Endothelial cell of umbilical vein (primary cell): ENCODE data around the gene SYAP1. TPM values are rescaled to one million over a fixed set of nuclear protein-coding genes. Genes with fewer than 3 reads are reported as not detected.

Experiments
- BruUV-seq: library from RNA; stranded (reverse); fragments of 400-500 nt; replicated peaks from 2 replicates; lab custom pipeline; 2021; lab: Mats Ljungman, UMichigan
- CTCF ChIA-PET: fragments of 300-600, 350-600 bp; sonication (Branson Sonifier 250); formaldehyde crosslinking; loops from one replicate; lab custom pipeline; 2021; ENCODE audit warnings: antibody characterized with exemption, inconsistent platforms; lab: Charles Lee
- POLR2A ChIA-PET: fragments of 300-600, 350-600 bp; sonication (Branson Sonifier 250); formaldehyde crosslinking; loops from one replicate; lab custom pipeline; 2021; ENCODE audit warnings: antibody characterized with exemption, inconsistent platforms; lab: Charles Lee
- DNase-seq: peaks from one replicate; pipeline ENCODE4 v3.0.0-alpha.2; 2011; ENCODE audit warnings: low read depth, low spot score
- FAIRE-seq: peaks from 2 replicates; lab custom pipeline; 2011; peaks lifted over from hg19 to GRCh38; lab: Jason Lieb, UNC
- H2AFZ ChIP-seq: 2 replicates; pipeline ENCODE4 v1.6.0; 2012; ENCODE audit warnings: low read depth, low read length, control low read depth, inconsistent platforms
- H3K27ac ChIP-seq: 2 replicates; pipeline ENCODE4 v1.5.1; 2011; ENCODE audit warnings: low read depth, mild to moderate bottlenecking, control low read depth, low read length, moderate library complexity; ENCODE audit not compliant: insufficient read depth
- H3K27me3 ChIP-seq, 2 experiments: 2 replicates each; pipeline versions ENCODE4 v1.6.0 to v1.6.1; 2011; ENCODE audit warnings: low read length in 2 of 2, mixed read lengths in 1 of 2; ENCODE audit not compliant: control insufficient read depth in 2 of 2, insufficient read depth in 2 of 2
- H3K36me3 ChIP-seq, 2 experiments: 2 replicates in 1 of 2; 3 replicates in 1 of 2; pipeline ENCODE4 v1.5.1; 2011; ENCODE audit warnings: low read length in 2 of 2, mild to moderate bottlenecking in 1 of 2, moderate library complexity in 1 of 2; ENCODE audit not compliant: control insufficient read depth in 2 of 2, insufficient read depth in 2 of 2; ENCODE audit errors: extremely low read depth in 1 of 2
- H3K4me1 ChIP-seq: 3 replicates; pipeline ENCODE4 v1.5.1; 2011; ENCODE audit warnings: mild to moderate bottlenecking, low read length; ENCODE audit not compliant: control insufficient read depth, insufficient read depth; ENCODE audit errors: extremely low read depth
- H3K4me2 ChIP-seq: 2 replicates; pipeline ENCODE4 v1.6.1; 2011; ENCODE audit warnings: low read length, control low read depth, mixed read lengths; ENCODE audit not compliant: insufficient read depth
- H3K4me3 ChIP-seq, 3 experiments: fragments of 200-600 bp in 1 of 3; sonication (generic), shearing (Covaris generic) in 1 of 3; replicated peaks in 1 of 3; 2 replicates each; pipeline ENCODE4 v1.5.1; 2011 to 2016; ENCODE audit warnings: control low read depth in 3 of 3, low read length in 3 of 3, mild to moderate bottlenecking in 2 of 3, inconsistent platforms in 1 of 3, low read depth in 1 of 3, moderate library complexity in 1 of 3; ENCODE audit not compliant: insufficient read depth in 1 of 3
- H3K79me2 ChIP-seq: 2 replicates; pipeline ENCODE4 v1.6.0; 2012; ENCODE audit warnings: low read length, inconsistent platforms; ENCODE audit not compliant: control insufficient read depth, insufficient read depth
- H3K9ac ChIP-seq: replicated peaks from 2 replicates; pipeline ENCODE3; 2011; ENCODE audit warnings: low read length, control low read depth; ENCODE audit not compliant: insufficient read depth; ENCODE audit errors: extremely low read depth
- H3K9me1 ChIP-seq: replicated peaks from 3 replicates; pipeline ENCODE4 v1.6.0; 2011; ENCODE audit warnings: mild to moderate bottlenecking, low read length; ENCODE audit not compliant: control insufficient read depth, insufficient read depth; ENCODE audit errors: extremely low read depth
- H3K9me3 ChIP-seq: replicated peaks from 2 replicates; pipeline ENCODE4 v1.5.1; 2012; ENCODE audit warnings: low read length, inconsistent platforms; ENCODE audit not compliant: control insufficient read depth, insufficient read depth
- H4K20me1 ChIP-seq: replicated peaks from 2 replicates; pipeline ENCODE3; 2011; ENCODE audit warnings: mild to moderate bottlenecking, low read length; ENCODE audit not compliant: control insufficient read depth, insufficient read depth; ENCODE audit errors: extremely low read depth
- CTCF ChIP-seq, 2 donors: IDR thresholded peaks; 1 replicate in 1 of 2; 2 replicates in 1 of 2; pipeline ENCODE4 v1.5.1; 2011; ENCODE audit warnings: low read length in 2 of 2, mild to moderate bottlenecking in 2 of 2, moderate library complexity in 2 of 2, control low read depth in 1 of 2, inconsistent platforms in 1 of 2, low read depth in 1 of 2; ENCODE audit not compliant: insufficient read depth in 1 of 2; ENCODE audit errors: extremely low read depth in 1 of 2
- EZH2 ChIP-seq: IDR thresholded peaks from 2 replicates; pipeline ENCODE4 v1.6.1; 2012; ENCODE audit warnings: borderline replicate concordance, low read depth, mild to moderate bottlenecking, moderate library complexity, low read length, inconsistent platforms; ENCODE audit not compliant: severe bottlenecking
- FOS ChIP-seq: IDR thresholded peaks from 2 replicates; pipeline ENCODE4 v1.6.1; 2011; ENCODE audit warnings: mild to moderate bottlenecking, low read length, moderate library complexity, borderline replicate concordance; ENCODE audit not compliant: insufficient read depth
- JUN ChIP-seq: IDR thresholded peaks from 2 replicates; pipeline ENCODE4 v1.6.1; 2011; ENCODE audit warnings: borderline replicate concordance, low read depth; ENCODE audit not compliant: insufficient read length, insufficient read depth
- MYC ChIP-seq: IDR thresholded peaks from one replicate; pipeline ENCODE4 v1.6.1; 2011; ENCODE audit warnings: mild to moderate bottlenecking, low read depth, low read length
- POLR2AphosphoS5 ChIP-seq: IDR thresholded peaks from 2 replicates; pipeline ENCODE4 v1.6.1; 2012; ENCODE audit warnings: low read depth, mild to moderate bottlenecking, control low read depth, low read length, moderate library complexity; ENCODE audit not compliant: insufficient read depth
- dilution Hi-C: fragments of 300-500 bp; cut with MboI; formaldehyde crosslinking; loops from one replicate; pipeline ENCODE4 v1.15.0; 2019; ENCODE audit warnings: low sequenced_read_pairs; ENCODE audit not compliant: extremely low pct_ligation_motif_present
- intact Hi-C: fragments of 100-400 bp; cut with micrococcal nuclease; formaldehyde crosslinking; loops from one replicate; pipeline ENCODE4 v1.10.0; 2022
- polyA plus RNA-seq, 4 experiments: library from polyadenylated mRNA; depleted of rRNA in 3 of 4; stranded (reverse) in 3 of 4; unstranded in 1 of 4; fragments of >200 nt; gene quantifications; 2 replicates each; pipeline versions ENCODE4 v1.2.1 to v1.2.3, GENCODE V29; 2011 to 2012; ENCODE audit warnings: missing spikeins in 1 of 4
- total RNA-seq: library from RNA; stranded (reverse); gene quantifications from 2 replicates; pipeline ENCODE4 v1.2.3, GENCODE V29; 2021
- TF ChIP-seq, protein P1 (sequence below): IDR thresholded peaks from 2 replicates; pipeline ENCODE4 v1.6.1; 2011; ENCODE audit not compliant: insufficient read depth, insufficient read length

The SYAP1 gene
- total and polyA plus RNA-seq, 2 donors (not counting 3 experiments of a cell fraction or from before 2014, with no cell fraction given): 3.4 to 21.9 TPM

GRCh38 chrX:16739574-16739973 lies 20.2 kb downstream of the SYAP1 start:
- no peak overlapping the region for H3K9ac ChIP-seq
- H3K79me2 ChIP-seq: no peaks in the 10 kb centered on the region
- no peak overlapping the region for H3K4me3 ChIP-seq
- BruUV-seq: no TSS peak
- no peaks in the 10 kb centered on the region for H3K9me1 ChIP-seq
- dilution Hi-C loops: no loop called here
- H4K20me1 ChIP-seq: no peaks in the 10 kb centered on the region
- H3K27me3 ChIP-seq: no peaks in the 10 kb centered on the region
- H3K9me3 ChIP-seq: no peaks in the 10 kb centered on the region
- POLR2A ChIA-PET: interaction anchor here (1.1 kb wide), 1 partner anchor 21 kb away, joined by 3 read pairs; no protein-coding TSS in a partner anchor
- H3K4me2 ChIP-seq: no peak overlapping the region
- H3K27ac ChIP-seq: no peak overlapping the region
- TF ChIP-seq MYC: no peak
- no peak for TF ChIP-seq EZH2
- no peak for TF ChIP-seq POLR2AphosphoS5
- no peak for TF ChIP-seq FOS
- TF ChIP-seq JUN: no peak
- TF ChIP-seq, protein P1, sequence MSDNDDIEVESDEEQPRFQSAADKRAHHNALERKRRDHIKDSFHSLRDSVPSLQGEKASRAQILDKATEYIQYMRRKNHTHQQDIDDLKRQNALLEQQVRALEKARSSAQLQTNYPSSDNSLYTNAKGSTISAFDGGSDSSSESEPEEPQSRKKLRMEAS: no peak
- TF ChIP-seq CTCF (IDR thresholded peaks at IDR 0.05; ENCODE audit: extremely low read depth in 1 of 2, insufficient read depth in 1 of 2, low read depth in 1 of 2, low read length in 2 of 2): no peak
- intact Hi-C loops: no loop called here
- peaks cover 0 to 10% of the 10 kb centered on the region in 2 experiments for H3K36me3 ChIP-seq
- H2AFZ ChIP-seq: no peak overlapping the region
- DNase-seq: no peak
- no peaks in the 10 kb centered on the region for H3K4me1 ChIP-seq
- CTCF ChIA-PET: no interaction called here
- no peak for FAIRE-seq
